Measurements from ENCODE around the gene YBX1. TPM values are rescaled to one million over a fixed set of nuclear protein-coding genes. Genes with fewer than 3 reads are reported as not detected.

YBX1 gene
- total RNA-seq, 1 experiment from 2014 or later: 1,259 TPM

GRCh38 chr1:42658877-42659337 lies 23.3 kb upstream of the YBX1 start:
- Histone ChIP-seq H3F3A (ENCODE audit: low read length, unreplicated experiment) (no peaks in the 10 kb centered on the region), H3K4me2 (ENCODE audit: low read length) (peak overlapping the region; percentile 96), H4K20me1 (ENCODE audit: low read length) (no peaks in the 10 kb centered on the region), H3K27ac (ENCODE audit: low read length) (peak overlapping the region; percentile 64), H3K9me2 (replicated peaks; ENCODE audit: low read length) (no peaks in the 10 kb centered on the region), H3K79me2 (ENCODE audit: low read length) (peaks cover 45% of the 10 kb centered on the region), H3K9ac (ENCODE audit: low read length) (peak overlapping the region; percentile 89), H3K4me3 (ENCODE audit: low read length) (peak overlapping the region; percentile 97), H3K4me1 (ENCODE audit: insufficient read depth, low read length) (peaks cover 22% of the 10 kb centered on the region), H2AFZ (ENCODE audit: low read length) (peak overlapping the region; percentile 87), H3K36me3 (ENCODE audit: low read depth, low read length) (peaks cover 29% of the 10 kb centered on the region), H3K27me3 (ENCODE audit: low read length) (no peaks in the 10 kb centered on the region), H3K9me3 (ENCODE audit: low read length) (no peaks in the 10 kb centered on the region)
- POLR2A ChIA-PET (ENCODE audit: unreplicated experiment): interaction anchor here (0.6 kb wide), 1 partner anchor 510 kb away, joined by 6 read pairs; no protein-coding TSS in a partner anchor
- CTCF ChIA-PET: no interaction called here
- DNase-seq: no peak
- intact Hi-C loops (cut with micrococcal nuclease): loop anchor here (2.0 to 10.0 kb wide), 3 partner anchors 24 to 314 kb away; partner anchors contain the start of genes CCDC30 and YBX1
- no TSS peak for BruUV-seq (replicated peaks)
- no peak; the same call in 1 of the 2 replicates for ATAC-seq
- TF ChIP-seq CTCF (conservative IDR thresholded peaks at IDR 0.05; ENCODE audit: low read depth, low read length) (no peak), EZH2phosphoT487 (IDR thresholded peaks at IDR 0.05; ENCODE audit: borderline replicate concordance, low read length) (no peak), EZH2 (IDR thresholded peaks at IDR 0.05; ENCODE audit: low read length, unreplicated experiment) (no peak)

- Histone ChIP-seq H3K27ac (ENCODE audit: low read length) (no peak overlapping the region), H3K4me2 (ENCODE audit: low read length) (no peak overlapping the region), H2AFZ (ENCODE audit: low read length) (no peak overlapping the region), H4K20me1 (ENCODE audit: low read length) (no peaks in the 10 kb centered on the region), H3K79me2 (ENCODE audit: low read length) (peaks cover 45% of the 10 kb centered on the region), H3K9me3 (ENCODE audit: low read length) (no peaks in the 10 kb centered on the region), H3K9me2 (replicated peaks; ENCODE audit: low read length) (no peaks in the 10 kb centered on the region), H3K9ac (ENCODE audit: low read length) (no peak overlapping the region), H3F3A (ENCODE audit: low read length, unreplicated experiment) (no peaks in the 10 kb centered on the region), H3K36me3 (ENCODE audit: low read depth, low read length) (peaks cover 47% of the 10 kb centered on the region), H3K4me1 (ENCODE audit: insufficient read depth, low read length) (peaks cover 22% of the 10 kb centered on the region), H3K4me3 (ENCODE audit: low read length) (no peak overlapping the region), H3K27me3 (ENCODE audit: low read length) (no peaks in the 10 kb centered on the region)
- BruUV-seq (replicated peaks): no TSS peak
- TF ChIP-seq EZH2 (IDR thresholded peaks at IDR 0.05; ENCODE audit: low read length, unreplicated experiment) (no peak), EZH2phosphoT487 (IDR thresholded peaks at IDR 0.05; ENCODE audit: borderline replicate concordance, low read length) (no peak), CTCF (conservative IDR thresholded peaks at IDR 0.05; ENCODE audit: low read depth, low read length) (no peak)
- ChIA-PET CTCF (no interaction called here), POLR2A (ENCODE audit: unreplicated experiment) (no interaction called here)
- intact Hi-C loops (cut with micrococcal nuclease): no loop called here
- ATAC-seq: no peak
- DNase-seq: no peak
These were observed 21.2 kb upstream of the YBX1 start for GRCh38 chr1:42660907-42661500.

- no peaks in the 10 kb centered on the region for H3K9me3 ChIP-seq (ENCODE audit: low read length)
- ChIA-PET CTCF (no interaction called here), POLR2A (ENCODE audit: unreplicated experiment) (no interaction called here)
- no peak for DNase-seq
- no peak overlapping the region for H2AFZ ChIP-seq (ENCODE audit: low read length)
- no peak overlapping the region for H3K27ac ChIP-seq (ENCODE audit: low read length)
- no peak for ATAC-seq
- no peaks in the 10 kb centered on the region for H3K4me1 ChIP-seq (ENCODE audit: insufficient read depth, low read length)
- no peak overlapping the region for H3K4me2 ChIP-seq (ENCODE audit: low read length)
- H3K4me3 ChIP-seq (ENCODE audit: low read length): no peak overlapping the region
- peaks cover 46% of the 10 kb centered on the region for H3K36me3 ChIP-seq (ENCODE audit: low read depth, low read length)
- H3K9ac ChIP-seq (ENCODE audit: low read length): no peak overlapping the region
- no peaks in the 10 kb centered on the region for H3F3A ChIP-seq (ENCODE audit: low read length, unreplicated experiment)
- no peaks in the 10 kb centered on the region for H3K27me3 ChIP-seq (ENCODE audit: low read length)
- no TSS peak for BruUV-seq (replicated peaks)
- H3K9me2 ChIP-seq (replicated peaks; ENCODE audit: low read length): no peaks in the 10 kb centered on the region
- no peak for TF ChIP-seq EZH2phosphoT487 (IDR thresholded peaks at IDR 0.05; ENCODE audit: borderline replicate concordance, low read length)
- no peak for TF ChIP-seq EZH2 (IDR thresholded peaks at IDR 0.05; ENCODE audit: low read length, unreplicated experiment)
- TF ChIP-seq CTCF (conservative IDR thresholded peaks at IDR 0.05; ENCODE audit: low read depth, low read length): no peak
- no peaks in the 10 kb centered on the region for H4K20me1 ChIP-seq (ENCODE audit: low read length)
- no peaks in the 10 kb centered on the region for H3K79me2 ChIP-seq (ENCODE audit: low read length)
- intact Hi-C loops (cut with micrococcal nuclease): no loop called here
These were observed 12.3 kb upstream of the YBX1 start for GRCh38 chr1:42669936-42670335.
